Measurements from ENCODE around the gene TMEM163. TPM values are rescaled to one million over a fixed set of nuclear protein-coding genes. Genes with fewer than 3 reads are reported as not detected.
"Not testable (repeated sequence)": the region's sequence is repeated elsewhere in the genome, so short reads cannot be mapped to it uniquely, and the experiment has no call there.

The TMEM163 gene
- total RNA-seq, 2 experiments from 2014 or later, result 0.51 TPM; not detected in 1

- no TSS peak for BruUV-seq (replicated peaks)
- CTCF ChIA-PET (ENCODE audit: unreplicated experiment), result no interaction called here
- TF ChIP-seq, protein P1, sequence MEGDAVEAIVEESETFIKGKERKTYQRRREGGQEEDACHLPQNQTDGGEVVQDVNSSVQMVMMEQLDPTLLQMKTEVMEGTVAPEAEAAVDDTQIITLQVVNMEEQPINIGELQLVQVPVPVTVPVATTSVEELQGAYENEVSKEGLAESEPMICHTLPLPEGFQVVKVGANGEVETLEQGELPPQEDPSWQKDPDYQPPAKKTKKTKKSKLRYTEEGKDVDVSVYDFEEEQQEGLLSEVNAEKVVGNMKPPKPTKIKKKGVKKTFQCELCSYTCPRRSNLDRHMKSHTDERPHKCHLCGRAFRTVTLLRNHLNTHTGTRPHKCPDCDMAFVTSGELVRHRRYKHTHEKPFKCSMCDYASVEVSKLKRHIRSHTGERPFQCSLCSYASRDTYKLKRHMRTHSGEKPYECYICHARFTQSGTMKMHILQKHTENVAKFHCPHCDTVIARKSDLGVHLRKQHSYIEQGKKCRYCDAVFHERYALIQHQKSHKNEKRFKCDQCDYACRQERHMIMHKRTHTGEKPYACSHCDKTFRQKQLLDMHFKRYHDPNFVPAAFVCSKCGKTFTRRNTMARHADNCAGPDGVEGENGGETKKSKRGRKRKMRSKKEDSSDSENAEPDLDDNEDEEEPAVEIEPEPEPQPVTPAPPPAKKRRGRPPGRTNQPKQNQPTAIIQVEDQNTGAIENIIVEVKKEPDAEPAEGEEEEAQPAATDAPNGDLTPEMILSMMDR (conservative IDR thresholded peaks at IDR 0.05; ENCODE audit: low read length), result peak; percentile 85
- no peak for TF ChIP-seq EZH2phosphoT487 (IDR thresholded peaks at IDR 0.05; ENCODE audit: borderline replicate concordance, low read depth, low read length)
- H3K9me2 ChIP-seq (ENCODE audit: insufficient read depth, low read length), result no peaks in the 10 kb centered on the region
- no peak overlapping the region for H3K4me3 ChIP-seq (ENCODE audit: low read depth, low read length, poor library complexity, severe bottlenecking)
- no peaks in the 10 kb centered on the region for H3K79me2 ChIP-seq (ENCODE audit: insufficient read depth, low read depth, low read length)
- intact Hi-C loops (cut with micrococcal nuclease; ENCODE audit: unreplicated experiment), result loop anchor here (2.0 to 5.0 kb wide), 3 partner anchors 113 to 240 kb away; no protein-coding TSS in a partner anchor
- no peaks in the 10 kb centered on the region for H3K4me1 ChIP-seq (ENCODE audit: insufficient read depth, low read length, poor library complexity, severe bottlenecking)
- no peak overlapping the region for H3K27ac ChIP-seq (ENCODE audit: low read depth, low read length, poor library complexity, severe bottlenecking)
- H3K9me3 ChIP-seq (ENCODE audit: low read length), result no peaks in the 10 kb centered on the region
- peak; percentile 41 for DNase-seq (ENCODE audit: low spot score)
- H2AFZ ChIP-seq (ENCODE audit: low read length), result no peak overlapping the region
- POLR2A ChIA-PET, result interaction anchor here (0.5 to 1.1 kb wide), 5 partner anchors 31 to 1705 kb away, joined by 3 to 5 read pairs (median 3); partner anchors contain the start of gene ACMSD
- no peaks in the 10 kb centered on the region for H4K20me1 ChIP-seq (ENCODE audit: insufficient read depth, low read length)
- no peak overlapping the region for H3K4me2 ChIP-seq (ENCODE audit: low read length)
- H3K36me3 ChIP-seq (ENCODE audit: insufficient read depth, low read length), result no peaks in the 10 kb centered on the region
Measured at GRCh38 chr2:134657650-134658250, 61.0 kb downstream of the TMEM163 start.

GRCh38 chr2:134656391-134656790 is 62.4 kb downstream of the TMEM163 start:
- H3K4me1 ChIP-seq (ENCODE audit: insufficient read depth, low read length, poor library complexity, severe bottlenecking); H3K27ac ChIP-seq (ENCODE audit: low read depth, low read length, poor library complexity, severe bottlenecking); DNase-seq (ENCODE audit: low spot score); H3K9me2 ChIP-seq (ENCODE audit: insufficient read depth, low read length); POLR2A ChIA-PET; BruUV-seq (replicated peaks); H4K20me1 ChIP-seq (ENCODE audit: insufficient read depth, low read length); H3K4me3 ChIP-seq (ENCODE audit: low read depth, low read length, poor library complexity, severe bottlenecking); H3K4me2 ChIP-seq (ENCODE audit: low read length); CTCF ChIA-PET (ENCODE audit: unreplicated experiment); H3K9me3 ChIP-seq (ENCODE audit: low read length); H3K36me3 ChIP-seq (ENCODE audit: insufficient read depth, low read length); H2AFZ ChIP-seq (ENCODE audit: low read length); H3K79me2 ChIP-seq (ENCODE audit: insufficient read depth, low read depth, low read length): not testable (repeated sequence)
- intact Hi-C loops (cut with micrococcal nuclease; ENCODE audit: unreplicated experiment), result loop anchor here (2.0 to 5.0 kb wide), 3 partner anchors 114 to 241 kb away; no protein-coding TSS in a partner anchor

- Histone ChIP-seq H4K20me1 (ENCODE audit: insufficient read depth, low read length) (no peaks in the 10 kb centered on the region), H3K79me2 (ENCODE audit: insufficient read depth, low read depth, low read length) (no peaks in the 10 kb centered on the region), H3K4me2 (ENCODE audit: low read length) (no peak overlapping the region), H3K4me1 (ENCODE audit: insufficient read depth, low read length, poor library complexity, severe bottlenecking) (no peaks in the 10 kb centered on the region), H3K36me3 (ENCODE audit: insufficient read depth, low read length) (no peaks in the 10 kb centered on the region), H3K9me2 (ENCODE audit: insufficient read depth, low read length) (no peaks in the 10 kb centered on the region), H3K27ac (ENCODE audit: low read depth, low read length, poor library complexity, severe bottlenecking) (no peak overlapping the region), H2AFZ (ENCODE audit: low read length) (no peak overlapping the region), H3K9me3 (ENCODE audit: low read length) (no peaks in the 10 kb centered on the region), H3K4me3 (ENCODE audit: low read depth, low read length, poor library complexity, severe bottlenecking) (no peak overlapping the region)
- CTCF ChIA-PET (ENCODE audit: unreplicated experiment), result no interaction called here
- no peak for TF ChIP-seq EZH2phosphoT487 (IDR thresholded peaks at IDR 0.05; ENCODE audit: borderline replicate concordance, low read depth, low read length)
- TF ChIP-seq, protein P1 (conservative IDR thresholded peaks at IDR 0.05; ENCODE audit: low read length), result no peak
- POLR2A ChIA-PET, result no interaction called here
- no TSS peak for BruUV-seq (replicated peaks)
- DNase-seq (ENCODE audit: low spot score), result no peak
- intact Hi-C loops (cut with micrococcal nuclease; ENCODE audit: unreplicated experiment), result no loop called here
Measured at GRCh38 chr2:134648586-134648985, 70.2 kb downstream of the TMEM163 start.

Measured in OCI-LY7 (cell line).